HepG2 (cell line): ENCODE measurements around the gene TULP4. TPM values are rescaled to one million over a fixed set of nuclear protein-coding genes. Genes with fewer than 3 reads are reported as not detected.

Experiments used
- ATAC-seq: fragments of 200-7000 bp; cut with Tn5 transposase; 3 replicates; pipeline ENCODE4 v1.9.1; 2020; ENCODE audit warnings: mild to moderate bottlenecking, moderate library complexity
- BruUV-seq: library from RNA; stranded (reverse); fragments of 400-500 nt; replicated peaks from 2 replicates; lab custom pipeline; 2021; lab: Mats Ljungman, UMichigan
- CTCF ChIA-PET: fragments of 300-600 bp; formaldehyde crosslinking; extraction: SDS; loops from one replicate; lab custom pipeline; 2021; ENCODE audit warnings: low total read pairs, inconsistent platforms, low intra/inter-chr PET ratio; lab: Yijun Ruan, JAX
- POLR2A ChIA-PET: fragments of 350-600 bp; sonication (Branson Sonifier 250); formaldehyde crosslinking; loops from one replicate; lab custom pipeline; 2020; ENCODE audit warnings: antibody characterized with exemption, inconsistent platforms; lab: Yijun Ruan, JAX
- DNase-seq: peaks from one replicate; pipeline ENCODE4 v3.0.0-alpha.2; 2015; ENCODE audit warnings: low spot score
- FAIRE-seq: peaks from 3 replicates; lab custom pipeline; 2011; peaks lifted over from hg19 to GRCh38; lab: Jason Lieb, UNC
- H2AFZ ChIP-seq: one replicate; pipeline ENCODE4 v1.6.1; 2011; ENCODE audit warnings: low read length, inconsistent platforms
- H3K27ac ChIP-seq: fragments of 300-600 bp; 3 replicates; pipeline ENCODE4 v1.8.0; 2011; ENCODE audit warnings: mixed run types, mild to moderate bottlenecking, mixed read lengths, low read length, inconsistent platforms; ENCODE audit not compliant: insufficient read depth; ENCODE audit errors: extremely low read length
- H3K27me3 ChIP-seq, 2 experiments: fragments of 200-600 bp in 1 of 2; 2 replicates in 1 of 2; 3 replicates in 1 of 2; pipeline versions ENCODE4 v1.6.0 to v1.8.0; 2011; ENCODE audit warnings: low read length in 2 of 2, mild to moderate bottlenecking in 2 of 2, moderate library complexity in 2 of 2, inconsistent platforms in 1 of 2; ENCODE audit not compliant: insufficient read depth in 2 of 2, control insufficient read depth in 1 of 2
- H3K36me3 ChIP-seq, 2 experiments: fragments of 200-600 bp in 1 of 2; replicated peaks in 1 of 2; 2 replicates in 1 of 2; 3 replicates in 1 of 2; pipeline versions ENCODE4 v1.5.1 to v1.8.0; 2011; ENCODE audit warnings: low read length in 2 of 2, inconsistent platforms in 1 of 2; ENCODE audit not compliant: insufficient read depth in 2 of 2, control insufficient read depth in 1 of 2
- H3K4me1 ChIP-seq: 2 replicates; pipeline ENCODE4 v1.5.1; 2012; ENCODE audit warnings: low read length, inconsistent platforms; ENCODE audit not compliant: insufficient read depth
- H3K4me2 ChIP-seq: 2 replicates; pipeline ENCODE4 v1.6.0; 2011; ENCODE audit warnings: low read depth, low read length, inconsistent platforms
- H3K4me3 ChIP-seq, 3 experiments: fragments of 200-600 bp in 1 of 3; sonication (generic), shearing (Covaris generic) in 1 of 3; replicated peaks in 1 of 3; 2 replicates each; pipeline ENCODE4 v1.5.1; 2011 to 2016; ENCODE audit warnings: low read length in 3 of 3, inconsistent platforms in 2 of 3, low read depth in 2 of 3, mild to moderate bottlenecking in 2 of 3, control low read depth in 1 of 3, mixed read lengths in 1 of 3; ENCODE audit not compliant: insufficient read depth in 1 of 3
- H3K79me2 ChIP-seq: one replicate; pipeline ENCODE4 v1.6.1; 2011; ENCODE audit warnings: low read length, inconsistent platforms; ENCODE audit not compliant: insufficient read depth
- H3K9ac ChIP-seq: 2 replicates; pipeline ENCODE4 v1.6.0; 2011; ENCODE audit warnings: mild to moderate bottlenecking, low read depth, low read length, inconsistent platforms; ENCODE audit not compliant: insufficient read depth
- H3K9me3 ChIP-seq: 2 replicates; pipeline ENCODE4 v1.5.1; 2012; ENCODE audit warnings: mild to moderate bottlenecking, low read length
- H4K20me1 ChIP-seq: 2 replicates; pipeline ENCODE4 v1.6.0; 2011; ENCODE audit warnings: inconsistent platforms, mild to moderate bottlenecking, low read length, moderate library complexity; ENCODE audit not compliant: insufficient read depth
- ZMYM2 ChIP-seq: sonication (generic); formaldehyde crosslinking; IDR thresholded peaks from 2 replicates; pipeline ENCODE4 v1.8.0; 2022; ENCODE audit warnings: mild to moderate bottlenecking, missing genetic modification reagents
- ZNF788 ChIP-seq: sonication (generic); formaldehyde crosslinking; IDR thresholded peaks from 2 replicates; pipeline ENCODE4 v1.5.0; 2020; ENCODE audit warnings: mild to moderate bottlenecking, missing genetic modification reagents, borderline replicate concordance
- ZSCAN30 ChIP-seq: sonication (generic); formaldehyde crosslinking; IDR thresholded peaks from 2 replicates; pipeline ENCODE4 v1.5.0; 2020; ENCODE audit warnings: mild to moderate bottlenecking, missing genetic modification reagents
- WGBS: methylation state at CpG from one replicate; pipeline ENCODE4 v1.1.6; 2017; ENCODE audit warnings: low lambda C conversion rate; 5-methylcytosine and 5-hydroxymethylcytosine counted together
- in situ Hi-C: cut with HindIII; loops from 2 replicates; pipeline ENCODE4 v1.10.0; 2017; ENCODE audit warnings: low pct_unique_long_range_greater_than_20kb; ENCODE audit not compliant: extremely low pct_ligation_motif_present
- intact Hi-C: fragments of 100-400 bp; cut with micrococcal nuclease; formaldehyde crosslinking; loops from one replicate; pipeline ENCODE4 v1.10.0; 2022; ENCODE audit not compliant: unreplicated experiment
- polyA plus RNA-seq, 8 experiments: library from polyadenylated mRNA; depleted of rRNA in 3 of 8; stranded (reverse) in 7 of 8; unstranded in 1 of 8; fragments of >200 nt; fragmentation: Illumina TruSeq in 4 of 8; extraction: Trizol in 4 of 8; gene quantifications; 2 replicates each; pipeline versions ENCODE4 v1.2.1 to v1.2.3, GENCODE V29; 2011 to 2016; ENCODE audit warnings: low read depth in 4 of 8, missing spikeins in 1 of 8, mixed read lengths in 1 of 8; ENCODE audit not compliant: insufficient read depth in 1 of 8
- total RNA-seq, 5 experiments: library from RNA; depleted of rRNA; stranded (reverse); fragments of >200 nt; fragmentation: Illumina TruSeq; extraction: Trizol; gene quantifications; 2 replicates each; pipeline ENCODE4 v1.2.3, GENCODE V29; 2016; ENCODE audit warnings: low read depth in 1 of 5
- TF ChIP-seq, protein P1 (sequence below): sonication (generic); formaldehyde crosslinking; IDR thresholded peaks from 2 replicates; pipeline ENCODE4; 2020; ENCODE audit warnings: missing genetic modification reagents, mild to moderate bottlenecking, borderline replicate concordance
- TF ChIP-seq, protein P2 (sequence below): sonication (generic); formaldehyde crosslinking; IDR thresholded peaks from 2 replicates; pipeline ENCODE4 v1.5.1; 2020; ENCODE audit warnings: mild to moderate bottlenecking, missing genetic modification reagents, moderate library complexity

The TULP4 gene
- total and polyA plus RNA-seq, 2 of the 13 experiments (the other 11 are each of a cell fraction or from before 2014, with no cell fraction given), result 21.1 to 122 TPM

DNA sequence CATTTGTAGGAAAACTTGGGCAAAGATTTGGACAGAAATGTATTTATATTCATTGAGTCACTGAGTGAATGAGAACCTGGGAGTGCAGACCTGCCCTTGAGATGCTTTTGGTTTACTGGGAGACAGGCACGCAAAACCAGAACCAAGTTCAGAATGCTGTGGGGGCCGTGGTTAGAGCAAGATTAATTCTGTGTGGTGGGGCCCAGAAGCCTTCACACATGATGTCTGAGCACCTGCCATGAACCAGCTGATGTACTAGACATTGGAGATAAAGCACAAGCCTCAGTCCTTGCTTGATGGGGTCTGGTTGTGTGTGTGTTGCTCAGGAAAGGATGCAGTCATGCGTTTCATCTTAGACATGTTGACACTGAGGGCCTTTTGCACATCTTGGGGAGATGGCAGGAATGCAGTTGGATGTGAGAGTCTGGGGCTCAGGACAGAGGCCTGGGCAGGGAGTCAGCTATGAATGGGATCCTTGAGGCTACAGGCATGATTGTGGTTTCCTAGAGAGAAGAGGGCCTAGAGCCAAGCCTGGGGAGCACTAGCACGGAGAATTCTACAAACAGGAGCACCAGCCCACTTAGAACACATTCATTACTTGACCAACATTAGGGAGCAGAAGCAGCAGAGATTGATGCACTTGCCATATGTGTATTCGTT, 133.3 kb downstream of the TULP4 start (continued):
- TF ChIP-seq, protein P1, sequence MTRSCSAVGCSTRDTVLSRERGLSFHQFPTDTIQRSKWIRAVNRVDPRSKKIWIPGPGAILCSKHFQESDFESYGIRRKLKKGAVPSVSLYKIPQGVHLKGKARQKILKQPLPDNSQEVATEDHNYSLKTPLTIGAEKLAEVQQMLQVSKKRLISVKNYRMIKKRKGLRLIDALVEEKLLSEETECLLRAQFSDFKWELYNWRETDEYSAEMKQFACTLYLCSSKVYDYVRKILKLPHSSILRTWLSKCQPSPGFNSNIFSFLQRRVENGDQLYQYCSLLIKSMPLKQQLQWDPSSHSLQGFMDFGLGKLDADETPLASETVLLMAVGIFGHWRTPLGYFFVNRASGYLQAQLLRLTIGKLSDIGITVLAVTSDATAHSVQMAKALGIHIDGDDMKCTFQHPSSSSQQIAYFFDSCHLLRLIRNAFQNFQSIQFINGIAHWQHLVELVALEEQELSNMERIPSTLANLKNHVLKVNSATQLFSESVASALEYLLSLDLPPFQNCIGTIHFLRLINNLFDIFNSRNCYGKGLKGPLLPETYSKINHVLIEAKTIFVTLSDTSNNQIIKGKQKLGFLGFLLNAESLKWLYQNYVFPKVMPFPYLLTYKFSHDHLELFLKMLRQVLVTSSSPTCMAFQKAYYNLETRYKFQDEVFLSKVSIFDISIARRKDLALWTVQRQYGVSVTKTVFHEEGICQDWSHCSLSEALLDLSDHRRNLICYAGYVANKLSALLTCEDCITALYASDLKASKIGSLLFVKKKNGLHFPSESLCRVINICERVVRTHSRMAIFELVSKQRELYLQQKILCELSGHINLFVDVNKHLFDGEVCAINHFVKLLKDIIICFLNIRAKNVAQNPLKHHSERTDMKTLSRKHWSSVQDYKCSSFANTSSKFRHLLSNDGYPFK (CRISPR knock-in tag), result no peak

DNA sequence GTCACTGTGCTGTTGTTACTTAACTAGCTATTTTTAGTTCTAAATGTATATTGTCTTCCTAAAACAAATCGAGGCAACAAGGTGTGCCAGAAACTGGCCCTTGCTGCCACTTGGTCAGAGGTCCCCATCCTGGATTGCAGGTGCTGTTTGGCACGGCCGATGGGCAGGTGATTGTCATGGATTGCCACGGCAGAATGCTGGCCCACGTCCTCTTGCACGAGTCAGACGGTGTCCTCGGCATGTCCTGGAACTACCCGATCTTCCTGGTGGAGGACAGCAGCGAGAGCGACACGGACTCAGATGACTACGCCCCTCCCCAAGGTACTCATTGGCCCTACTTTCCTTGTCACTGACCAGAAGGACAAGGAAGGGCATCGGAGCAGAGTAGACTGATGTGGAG, 136.6 kb downstream of the TULP4 start:
- intact Hi-C loops (no loop called here), in situ Hi-C loops (no loop called here)
- POLR2A ChIA-PET, result no interaction called here
- no peak for TF ChIP-seq ZNF788 (CRISPR knock-in tag)
- TF ChIP-seq, protein P2, sequence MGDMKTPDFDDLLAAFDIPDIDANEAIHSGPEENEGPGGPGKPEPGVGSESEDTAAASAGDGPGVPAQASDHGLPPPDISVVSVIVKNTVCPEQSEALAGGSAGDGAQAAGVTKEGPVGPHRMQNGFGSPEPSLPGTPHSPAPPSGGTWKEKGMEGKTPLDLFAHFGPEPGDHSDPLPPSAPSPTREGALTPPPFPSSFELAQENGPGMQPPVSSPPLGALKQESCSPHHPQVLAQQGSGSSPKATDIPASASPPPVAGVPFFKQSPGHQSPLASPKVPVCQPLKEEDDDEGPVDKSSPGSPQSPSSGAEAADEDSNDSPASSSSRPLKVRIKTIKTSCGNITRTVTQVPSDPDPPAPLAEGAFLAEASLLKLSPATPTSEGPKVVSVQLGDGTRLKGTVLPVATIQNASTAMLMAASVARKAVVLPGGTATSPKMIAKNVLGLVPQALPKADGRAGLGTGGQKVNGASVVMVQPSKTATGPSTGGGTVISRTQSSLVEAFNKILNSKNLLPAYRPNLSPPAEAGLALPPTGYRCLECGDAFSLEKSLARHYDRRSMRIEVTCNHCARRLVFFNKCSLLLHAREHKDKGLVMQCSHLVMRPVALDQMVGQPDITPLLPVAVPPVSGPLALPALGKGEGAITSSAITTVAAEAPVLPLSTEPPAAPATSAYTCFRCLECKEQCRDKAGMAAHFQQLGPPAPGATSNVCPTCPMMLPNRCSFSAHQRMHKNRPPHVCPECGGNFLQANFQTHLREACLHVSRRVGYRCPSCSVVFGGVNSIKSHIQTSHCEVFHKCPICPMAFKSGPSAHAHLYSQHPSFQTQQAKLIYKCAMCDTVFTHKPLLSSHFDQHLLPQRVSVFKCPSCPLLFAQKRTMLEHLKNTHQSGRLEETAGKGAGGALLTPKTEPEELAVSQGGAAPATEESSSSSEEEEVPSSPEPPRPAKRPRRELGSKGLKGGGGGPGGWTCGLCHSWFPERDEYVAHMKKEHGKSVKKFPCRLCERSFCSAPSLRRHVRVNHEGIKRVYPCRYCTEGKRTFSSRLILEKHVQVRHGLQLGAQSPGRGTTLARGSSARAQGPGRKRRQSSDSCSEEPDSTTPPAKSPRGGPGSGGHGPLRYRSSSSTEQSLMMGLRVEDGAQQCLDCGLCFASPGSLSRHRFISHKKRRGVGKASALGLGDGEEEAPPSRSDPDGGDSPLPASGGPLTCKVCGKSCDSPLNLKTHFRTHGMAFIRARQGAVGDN (CRISPR knock-in tag), result 0 out of 2 replicates have a peak, but pooled peaks have one; percentile 13
- TF ChIP-seq ZMYM2 (CRISPR knock-in tag), result no peak
- no peak for TF ChIP-seq ZSCAN30
- Histone ChIP-seq H3K9me3 (no peaks in the 10 kb centered on the region), H3K36me3 (peaks cover 27 to 44% of the 10 kb centered on the region in 2 experiments; a peak in 4 of 5 replicates), H3K4me3 (no peak overlapping the region), H2AFZ (no peak overlapping the region), H3K27me3 (no peaks in the 10 kb centered on the region), H3K4me1 (no peaks in the 10 kb centered on the region), H3K79me2 (no peaks in the 10 kb centered on the region), H3K27ac (no peak overlapping the region), H4K20me1 (no peaks in the 10 kb centered on the region), H3K4me2 (no peak overlapping the region), H3K9ac (no peak overlapping the region)
- FAIRE-seq, result no peak
- BruUV-seq, result no TSS peak
- ATAC-seq, result no peak
- 99% methylated on average over 14 of the region's 14 CpGs for WGBS
- no peak for DNase-seq
- CTCF ChIA-PET, result no interaction called here
